ENCODE results near the gene PRRG3.

PRRG3 gene

DNA sequence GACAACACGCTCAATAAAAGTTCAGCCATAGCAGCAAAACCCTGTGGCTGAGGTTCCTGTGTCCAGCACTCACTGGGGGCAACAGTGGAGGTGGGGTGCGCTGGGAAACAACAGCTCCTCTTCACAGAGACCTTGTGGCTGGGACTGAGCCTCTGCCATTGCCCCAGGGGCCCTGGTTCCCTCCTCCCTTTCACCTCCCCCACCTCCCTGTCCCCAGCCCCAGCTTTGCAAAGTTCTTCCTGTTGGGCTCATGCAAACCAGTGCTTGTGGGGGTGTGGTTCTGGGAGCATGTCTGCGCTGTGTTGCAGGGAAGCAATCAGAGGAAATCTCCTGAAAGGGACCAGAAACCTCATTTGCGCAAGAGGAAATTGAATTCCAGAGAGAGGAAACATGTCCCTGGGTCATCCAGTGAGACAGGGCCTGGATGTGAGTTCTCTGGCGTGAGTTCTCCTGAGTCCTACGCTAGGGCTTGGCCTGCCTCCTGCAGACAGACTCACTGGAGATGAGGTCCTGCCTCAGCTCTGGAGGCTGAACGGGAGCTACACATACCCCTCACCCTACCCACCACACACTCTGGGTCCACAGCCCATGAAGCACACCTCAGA lies 28.0 kb downstream of the PRRG3 start:
- TF ChIP-seq, protein P1, sequence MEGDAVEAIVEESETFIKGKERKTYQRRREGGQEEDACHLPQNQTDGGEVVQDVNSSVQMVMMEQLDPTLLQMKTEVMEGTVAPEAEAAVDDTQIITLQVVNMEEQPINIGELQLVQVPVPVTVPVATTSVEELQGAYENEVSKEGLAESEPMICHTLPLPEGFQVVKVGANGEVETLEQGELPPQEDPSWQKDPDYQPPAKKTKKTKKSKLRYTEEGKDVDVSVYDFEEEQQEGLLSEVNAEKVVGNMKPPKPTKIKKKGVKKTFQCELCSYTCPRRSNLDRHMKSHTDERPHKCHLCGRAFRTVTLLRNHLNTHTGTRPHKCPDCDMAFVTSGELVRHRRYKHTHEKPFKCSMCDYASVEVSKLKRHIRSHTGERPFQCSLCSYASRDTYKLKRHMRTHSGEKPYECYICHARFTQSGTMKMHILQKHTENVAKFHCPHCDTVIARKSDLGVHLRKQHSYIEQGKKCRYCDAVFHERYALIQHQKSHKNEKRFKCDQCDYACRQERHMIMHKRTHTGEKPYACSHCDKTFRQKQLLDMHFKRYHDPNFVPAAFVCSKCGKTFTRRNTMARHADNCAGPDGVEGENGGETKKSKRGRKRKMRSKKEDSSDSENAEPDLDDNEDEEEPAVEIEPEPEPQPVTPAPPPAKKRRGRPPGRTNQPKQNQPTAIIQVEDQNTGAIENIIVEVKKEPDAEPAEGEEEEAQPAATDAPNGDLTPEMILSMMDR (IDR thresholded peaks at IDR 0.05) = no peak

- TF ChIP-seq, protein P1 (IDR thresholded peaks at IDR 0.05) = no peak
Observed at GRCh38 chrX:151724563-151725337, 29.5 kb downstream of the PRRG3 start.

DNA sequence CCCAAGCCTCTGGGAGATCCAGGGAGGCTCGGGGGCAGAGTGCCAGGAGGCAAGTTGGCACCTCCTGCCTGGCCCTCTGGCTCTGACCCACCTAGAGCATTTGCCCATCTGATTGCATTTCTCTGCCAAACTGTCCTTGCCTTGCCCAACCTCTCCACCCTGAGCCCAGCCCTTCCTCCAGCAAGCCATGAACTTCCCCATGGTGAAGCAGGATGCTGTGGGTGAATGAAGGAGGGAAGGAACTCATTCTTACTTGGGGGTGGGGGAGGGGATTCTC lies 30.0 kb downstream of the PRRG3 start:
- TF ChIP-seq, protein P1 (IDR thresholded peaks at IDR 0.05) = no peak

GRCh38 chrX:151726751-151727150 lies 31.5 kb downstream of the PRRG3 start:
- TF ChIP-seq, protein P1 (IDR thresholded peaks at IDR 0.05) = no peak

GRCh38 chrX:151727346-151727745 lies 32.1 kb downstream of the PRRG3 start:
- TF ChIP-seq, protein P1 (IDR thresholded peaks at IDR 0.05) = no peak

DNA sequence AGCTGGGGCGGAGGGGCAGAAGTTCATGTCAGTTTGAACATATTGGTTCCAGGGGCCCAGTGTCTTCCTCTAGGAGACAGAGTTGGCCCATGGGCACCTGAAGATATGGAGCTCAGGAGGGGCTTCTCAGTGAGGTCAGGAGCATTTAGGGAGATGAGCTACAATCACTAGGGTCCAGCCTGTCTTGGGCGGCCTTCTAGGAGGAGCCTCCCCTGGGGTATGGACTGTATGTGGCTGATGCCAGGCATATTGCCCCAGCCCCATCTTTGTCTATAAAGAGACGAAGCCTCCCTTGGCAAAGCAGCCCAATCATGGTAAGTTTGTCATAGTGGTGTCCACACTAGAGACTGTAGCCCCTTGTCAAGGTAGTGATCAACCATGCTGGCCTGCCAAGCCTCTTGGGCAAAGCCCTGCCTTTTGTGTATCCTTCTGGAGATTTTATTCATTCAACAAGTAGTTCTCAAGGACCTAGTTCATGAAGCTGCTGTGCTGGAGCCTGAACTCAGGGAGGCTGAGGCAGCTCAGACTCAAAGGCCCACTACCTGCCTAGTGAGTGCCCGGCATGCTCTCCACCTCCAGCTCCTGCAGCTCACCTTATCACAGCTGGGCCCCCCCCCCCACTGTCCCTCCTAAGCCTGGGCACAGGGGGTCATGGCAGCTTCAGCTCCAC lies 33.9 kb downstream of the PRRG3 start:
- TF ChIP-seq, protein P1 (IDR thresholded peaks at IDR 0.05) = no peak

DNA sequence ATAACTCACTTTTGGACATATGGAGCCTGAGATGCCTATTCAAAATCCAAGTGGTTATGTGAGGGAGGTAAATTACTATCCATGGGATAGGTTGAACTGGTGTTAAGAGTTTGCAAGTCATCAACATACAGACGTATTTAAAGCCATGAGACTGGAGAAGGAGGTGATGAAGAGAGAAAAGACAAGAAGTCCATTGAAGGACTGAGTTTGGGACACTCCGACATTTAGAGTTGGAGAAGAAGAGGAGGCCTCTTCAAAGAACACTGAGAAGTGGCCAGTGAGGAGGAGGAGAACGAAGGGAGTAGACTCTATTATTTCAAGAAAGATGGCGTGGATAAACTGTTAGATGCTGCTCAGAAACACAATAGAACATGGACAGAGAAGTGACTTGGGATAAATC lies 39.2 kb downstream of the PRRG3 start, which contains the start of gene CNGA2:
Gene CNGA2, plus strand, starts transcription at position 301 of the 400 bp plus-strand sequence. CDS start 3,738 bp downstream, outside the sequence.
- TF ChIP-seq, protein P1 (IDR thresholded peaks at IDR 0.05) = no peak
